GM21619 (cell line): ENCODE data around the gene DYNC1I1.

Experiments used
- ATAC-seq: cut with Tn5 transposase; IDR thresholded peaks from one replicate; pipeline ENCODE4 v1.9.1; 2021; ENCODE audit not compliant: unreplicated experiment

Gene DYNC1I1

DNA sequence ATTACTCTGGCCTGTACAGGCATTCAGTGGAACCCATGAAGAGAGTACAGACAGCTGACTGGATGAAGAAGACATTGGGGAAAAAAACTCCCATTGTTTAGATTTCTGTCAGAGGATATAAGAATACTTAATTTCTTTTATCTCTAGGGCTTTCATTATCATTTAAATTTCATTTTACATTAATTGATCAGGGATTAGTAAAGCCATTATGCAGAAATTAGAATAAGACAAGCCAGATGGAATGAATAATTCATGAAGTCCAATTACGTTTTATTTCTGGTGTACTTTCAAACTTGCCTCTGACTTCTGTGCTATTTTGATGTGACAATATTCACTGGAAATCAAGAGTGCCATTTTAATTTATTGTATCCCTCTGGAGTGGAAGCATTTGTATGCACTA is 302.5 kb downstream of the DYNC1I1 start:
- ATAC-seq: no peak

DNA sequence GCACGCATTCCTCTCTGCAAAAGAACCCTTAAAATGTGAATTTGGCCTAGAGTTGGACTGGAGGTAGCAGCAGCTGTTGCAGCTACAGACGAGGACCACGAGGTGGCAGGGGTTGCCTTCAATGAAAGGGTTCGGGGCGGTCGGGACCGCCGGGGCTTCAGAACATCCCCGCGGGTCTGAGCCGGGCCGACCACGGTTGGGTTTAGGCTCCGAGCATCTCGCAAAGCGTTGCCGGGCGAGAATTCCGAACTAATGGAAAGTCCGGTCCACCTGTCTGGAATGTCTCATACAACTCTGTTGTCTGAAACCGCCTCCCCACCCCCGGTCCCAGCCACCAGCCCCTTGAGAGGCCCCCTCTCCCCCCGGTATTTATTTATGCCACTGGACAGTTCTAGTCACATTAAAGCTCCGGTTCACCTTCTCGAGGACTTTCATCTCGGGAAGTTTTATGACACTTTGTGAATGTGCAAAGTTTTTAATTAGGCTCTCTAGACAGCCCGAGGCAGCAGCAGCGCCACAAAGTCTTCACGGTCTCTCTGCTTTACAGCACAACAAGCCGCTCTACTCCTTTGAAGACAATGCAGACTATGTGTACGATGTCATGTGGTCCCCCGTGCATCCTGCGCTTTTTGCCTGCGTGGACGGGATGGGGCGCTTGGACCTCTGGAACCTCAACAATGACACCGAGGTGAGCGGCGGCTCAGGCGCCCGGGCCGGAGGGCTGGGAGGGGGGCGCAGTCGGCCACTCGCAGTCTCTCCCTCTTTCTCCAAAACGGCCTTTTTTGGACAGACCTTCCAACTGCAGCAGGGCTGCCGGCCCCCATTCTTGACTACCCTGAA is 303.4 kb downstream of the DYNC1I1 start:
- ATAC-seq: peak; percentile 90

DNA sequence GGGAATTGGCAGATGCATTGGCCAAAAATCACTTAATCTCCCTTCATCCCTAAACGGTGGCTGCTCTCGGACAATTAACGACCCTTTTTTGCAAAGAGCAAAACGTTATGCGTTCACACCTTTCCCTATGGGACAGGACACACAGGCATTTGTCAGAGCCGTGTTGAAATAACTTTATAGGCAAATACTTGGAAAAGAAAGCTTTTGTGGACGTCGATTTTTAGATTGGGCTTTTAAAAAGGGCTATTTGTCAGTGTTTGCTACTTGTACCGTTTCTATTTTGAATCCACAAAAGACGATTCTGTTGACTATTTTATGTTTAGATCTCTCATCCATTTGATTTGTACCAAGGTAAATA is 304.0 kb downstream of the DYNC1I1 start:
- ATAC-seq: peak; percentile 14

DNA sequence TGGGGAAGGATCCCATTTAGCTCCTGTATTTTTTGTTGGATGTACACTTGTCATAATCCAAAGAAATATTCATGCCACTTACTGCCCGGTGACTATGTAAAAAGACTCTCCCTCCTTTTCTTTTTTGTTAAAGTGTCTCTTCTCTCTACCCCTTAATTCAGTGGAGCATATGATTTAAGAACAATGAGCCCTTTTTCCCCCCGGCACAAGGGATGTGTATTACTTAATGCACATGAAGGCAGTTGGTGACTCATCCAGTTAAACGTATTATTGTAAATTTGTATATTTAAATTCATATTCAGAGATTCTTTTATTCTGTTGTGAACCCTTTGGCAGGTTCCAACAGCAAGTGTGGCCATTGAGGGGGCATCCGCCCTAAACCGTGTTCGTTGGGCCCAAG is 307.7 kb downstream of the DYNC1I1 start:
- no peak for ATAC-seq

DNA sequence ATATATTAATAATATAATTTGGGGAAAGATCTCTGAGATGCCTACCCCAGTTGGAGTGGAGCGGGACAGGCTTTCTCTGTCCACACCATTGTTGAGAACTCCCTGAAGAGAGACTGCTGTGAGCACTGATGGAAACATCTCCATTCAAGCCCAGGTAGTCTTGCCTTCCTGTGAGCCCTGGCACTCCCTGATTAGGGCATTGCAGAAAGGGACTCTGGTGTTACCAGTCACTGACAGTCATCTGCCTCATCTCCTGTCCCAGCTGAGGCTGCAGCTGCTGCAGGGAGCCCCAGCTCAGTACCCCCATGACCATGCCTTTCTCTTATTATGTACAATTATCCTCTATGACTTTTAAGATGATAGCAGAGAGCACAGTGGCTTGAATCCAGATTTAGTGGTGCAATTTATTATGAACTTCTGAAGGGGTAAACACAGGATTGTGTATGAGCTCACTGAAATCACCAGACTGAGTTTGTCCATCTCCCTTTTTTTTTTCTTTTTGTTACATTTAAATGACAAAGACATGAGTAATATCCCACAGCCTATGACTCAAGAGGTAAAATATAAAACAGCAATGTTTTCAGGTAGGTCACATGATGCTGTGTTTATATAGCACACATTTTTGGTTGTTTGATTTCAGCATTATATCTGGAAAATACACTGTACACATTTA is 312.7 kb downstream of the DYNC1I1 start:
- ATAC-seq: no peak

DNA sequence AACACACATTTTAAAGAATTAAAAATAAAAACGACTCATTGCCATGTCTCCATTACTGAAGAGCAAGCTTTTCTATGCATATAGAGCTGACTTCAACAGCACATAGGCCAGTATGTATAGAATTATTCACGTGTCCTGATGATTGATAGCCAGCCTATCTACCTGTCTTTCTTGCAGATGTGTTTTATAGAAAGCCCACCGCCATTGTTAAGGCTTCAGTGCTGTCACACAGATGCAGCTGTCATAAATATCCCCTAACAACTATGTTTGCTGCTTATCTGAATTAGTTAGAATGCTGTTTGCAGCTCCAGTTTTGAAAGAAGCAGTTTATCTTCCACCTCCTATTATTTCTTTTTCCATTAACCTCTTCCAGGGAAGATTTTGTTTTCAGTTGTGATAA is 313.6 kb downstream of the DYNC1I1 start:
- ATAC-seq: no peak

DNA sequence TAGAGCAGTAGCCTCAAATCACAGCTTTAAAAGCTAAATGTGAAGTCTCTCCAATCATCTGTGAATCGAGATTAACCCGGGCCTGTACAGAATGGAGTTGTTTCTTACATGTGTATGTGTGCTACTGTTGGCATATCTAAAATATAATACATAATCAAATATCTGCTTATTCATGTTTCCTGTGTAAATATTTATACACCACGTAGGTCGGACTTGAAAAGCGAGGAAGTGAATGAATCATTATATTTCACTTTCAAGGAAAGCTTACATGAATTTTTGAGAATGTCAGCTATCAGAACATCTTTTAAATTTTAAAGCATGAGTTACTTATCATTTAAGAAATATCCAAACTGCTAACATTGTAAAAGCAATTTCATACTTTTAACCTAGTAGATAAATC is 316.2 kb downstream of the DYNC1I1 start:
- ATAC-seq: no peak

DNA sequence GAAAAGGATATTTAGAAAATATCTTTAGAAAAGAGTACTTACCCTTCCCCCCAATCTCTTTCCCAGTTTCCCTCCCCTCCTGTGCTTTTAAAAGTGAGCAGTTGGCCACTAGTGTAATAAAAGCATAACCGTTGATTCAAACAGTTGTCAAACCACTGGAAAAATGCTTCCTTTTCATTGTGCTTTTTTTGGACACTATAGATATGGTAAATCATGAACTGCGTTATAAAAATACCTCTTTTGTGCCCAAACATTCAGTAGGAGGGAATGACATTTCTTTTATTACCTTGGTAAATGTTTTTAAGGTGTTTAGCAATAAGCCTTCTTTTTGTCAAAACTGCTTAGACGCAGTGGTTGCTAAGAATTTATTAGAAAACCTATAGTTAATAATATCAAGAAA is 317.2 kb downstream of the DYNC1I1 start:
- no peak for ATAC-seq

DNA sequence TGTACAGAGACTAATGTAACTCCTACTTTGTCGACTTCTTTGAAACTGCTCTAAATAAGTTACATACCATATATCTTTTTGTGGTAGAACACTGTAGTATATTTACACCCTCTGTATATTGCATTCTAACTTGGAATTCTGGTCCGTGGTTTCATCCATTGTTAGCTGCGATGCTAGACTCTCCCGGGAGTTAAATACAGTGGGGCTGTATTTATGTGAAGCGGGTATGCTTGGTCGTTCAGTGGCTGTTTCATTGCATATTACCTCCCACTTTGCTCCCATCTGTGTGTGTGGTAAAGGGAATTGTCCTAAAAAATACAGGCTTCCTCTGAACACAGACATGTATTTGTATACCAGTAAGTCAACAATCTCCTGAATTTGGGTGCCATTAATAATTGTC is 318.4 kb downstream of the DYNC1I1 start:
- no peak for ATAC-seq

DNA sequence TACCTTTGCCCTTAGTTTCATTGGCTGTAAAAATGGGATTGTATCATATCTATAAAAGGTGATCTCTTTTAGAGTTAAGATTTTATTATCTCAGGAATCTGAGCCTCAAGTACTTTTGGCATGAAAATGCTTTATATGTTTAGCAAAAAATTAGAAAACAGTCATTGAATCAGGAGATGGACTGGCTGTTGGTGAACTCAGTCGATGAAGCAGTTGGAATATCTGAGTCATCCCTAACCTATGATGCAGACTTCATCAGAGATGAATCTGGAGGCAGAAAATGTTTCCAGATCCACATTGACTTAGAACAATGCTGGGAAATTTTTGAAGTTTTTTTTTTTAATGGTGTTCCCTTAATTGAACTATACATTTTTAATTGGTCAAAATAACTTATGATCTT is 321.1 kb downstream of the DYNC1I1 start:
- ATAC-seq: no peak

DNA sequence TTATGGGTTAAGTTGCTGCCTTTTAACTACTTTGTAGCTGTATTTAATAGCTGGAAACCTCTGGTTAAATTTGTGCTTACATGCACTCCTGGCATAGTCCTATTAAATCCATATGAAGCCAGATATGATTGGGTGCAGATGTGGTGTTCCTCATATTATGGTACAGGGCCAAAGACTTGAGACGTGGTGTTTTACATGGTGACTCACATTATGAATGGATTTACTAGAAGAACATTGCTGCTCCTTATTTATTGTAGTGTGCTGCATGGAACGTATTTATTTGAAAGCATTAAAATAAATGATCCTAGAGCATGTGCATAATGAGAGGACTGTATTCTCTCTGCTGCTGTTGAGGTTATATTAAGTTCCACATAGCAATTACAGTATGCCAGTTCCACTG is 325.5 kb downstream of the DYNC1I1 start:
- ATAC-seq: no peak

DNA sequence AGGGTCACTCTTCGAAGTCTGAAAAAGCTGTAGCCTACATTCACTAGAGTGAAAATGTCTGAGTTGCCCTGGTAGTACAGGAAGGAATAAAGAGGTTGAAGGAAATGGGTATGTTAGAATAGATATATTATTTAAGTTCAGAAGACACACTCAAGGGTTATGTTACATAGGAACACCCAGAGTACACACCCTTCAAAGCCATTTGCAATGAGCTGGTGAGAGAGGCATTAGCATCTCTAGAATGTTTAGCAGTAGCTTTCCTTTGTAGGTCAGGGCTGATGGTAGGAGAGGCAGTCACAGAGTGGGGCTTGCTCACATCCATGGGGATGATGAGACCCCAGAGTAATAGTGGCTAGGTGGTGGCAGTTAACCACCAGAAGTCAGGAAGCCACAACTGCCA is 328.4 kb downstream of the DYNC1I1 start:
- ATAC-seq: no peak

DNA sequence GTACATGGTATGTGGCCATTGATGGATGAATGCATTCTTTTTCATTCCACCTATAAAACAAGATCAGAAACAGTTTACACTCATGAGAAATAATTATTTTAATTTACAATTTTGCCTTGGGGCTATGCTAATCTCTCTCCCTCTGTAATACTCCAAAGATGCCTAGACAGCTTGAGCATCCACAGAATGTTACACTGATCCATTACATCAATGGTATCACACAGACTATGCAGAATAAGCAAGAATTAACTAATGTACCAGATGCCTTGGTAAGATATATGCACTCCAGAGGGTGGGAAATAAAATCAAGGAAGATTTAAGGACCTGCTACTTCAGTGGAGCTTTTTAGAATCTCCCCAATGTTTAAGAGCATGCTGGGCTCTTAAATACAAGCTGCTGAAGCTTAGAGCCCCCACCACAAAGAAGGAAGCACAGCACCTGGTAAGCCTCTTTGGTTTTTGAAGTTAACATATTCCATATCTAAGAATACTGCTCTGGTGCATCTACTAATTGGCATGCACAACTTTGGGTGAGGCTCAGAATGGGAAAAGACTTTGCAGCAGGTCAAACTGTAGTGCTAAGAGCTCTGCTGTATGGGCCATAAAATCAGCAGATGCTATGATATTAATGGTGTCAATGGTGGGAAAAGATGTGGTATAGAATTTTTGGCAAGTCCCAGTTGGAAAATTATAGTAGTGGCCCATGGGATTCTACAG is 329.9 kb downstream of the DYNC1I1 start:
- ATAC-seq: no peak

DNA sequence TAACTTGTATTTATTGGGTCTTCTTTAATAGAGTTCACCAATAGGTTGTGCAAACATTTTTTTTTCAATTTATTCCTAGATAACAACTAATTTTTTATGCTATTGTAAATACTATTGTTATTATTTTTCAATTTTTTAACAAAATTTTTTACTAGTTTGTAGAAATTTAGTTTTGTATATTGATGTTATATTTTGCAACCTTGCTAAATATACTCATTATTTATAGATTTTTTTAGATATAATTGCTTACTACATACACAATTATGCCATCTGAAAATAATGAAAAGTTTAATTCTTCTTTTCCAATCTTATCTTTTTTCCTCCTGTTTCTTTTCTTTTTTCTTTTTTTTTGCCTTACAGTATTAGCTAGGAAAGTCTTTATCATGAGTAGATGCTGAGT is 332.6 kb downstream of the DYNC1I1 start:
- no peak for ATAC-seq

DNA sequence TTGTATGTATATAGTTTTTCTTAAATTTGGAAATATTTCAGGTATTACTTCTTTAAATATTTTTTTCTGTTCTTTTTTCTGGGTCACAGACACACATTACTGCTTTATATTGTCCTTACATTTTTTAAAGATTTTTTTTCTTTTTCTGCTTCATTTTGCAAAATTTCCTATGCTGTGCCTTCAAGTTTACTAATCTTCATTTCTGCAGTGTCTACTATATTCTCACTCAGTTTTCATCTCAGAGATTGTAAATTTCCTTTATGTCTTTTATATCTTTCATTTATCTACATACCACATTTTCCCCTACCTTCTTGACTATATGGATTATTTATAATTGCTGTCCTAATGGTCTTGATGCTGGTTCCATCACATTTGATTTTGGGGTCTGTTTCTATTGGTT is 339.1 kb downstream of the DYNC1I1 start:
- ATAC-seq: no peak

DNA sequence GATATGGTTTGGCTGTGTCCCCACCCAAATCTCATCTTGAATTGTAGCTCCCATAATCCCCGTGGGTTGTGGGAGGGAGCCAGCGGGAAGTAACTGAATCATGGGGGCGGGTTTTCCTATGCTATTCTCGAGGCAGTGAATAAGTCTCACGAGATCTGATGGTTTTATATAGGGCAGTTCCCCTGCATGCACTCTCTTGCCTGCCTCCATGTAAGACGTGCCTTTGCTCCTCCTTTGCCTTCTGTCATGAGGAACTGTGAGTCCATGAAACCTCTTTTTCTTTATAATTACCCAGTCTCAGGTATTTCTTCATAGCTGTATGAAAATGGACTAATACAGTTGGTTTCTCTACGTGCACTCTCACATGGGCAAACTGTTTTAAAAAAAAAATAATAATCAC is 341.8 kb downstream of the DYNC1I1 start:
- ATAC-seq: no peak

DNA sequence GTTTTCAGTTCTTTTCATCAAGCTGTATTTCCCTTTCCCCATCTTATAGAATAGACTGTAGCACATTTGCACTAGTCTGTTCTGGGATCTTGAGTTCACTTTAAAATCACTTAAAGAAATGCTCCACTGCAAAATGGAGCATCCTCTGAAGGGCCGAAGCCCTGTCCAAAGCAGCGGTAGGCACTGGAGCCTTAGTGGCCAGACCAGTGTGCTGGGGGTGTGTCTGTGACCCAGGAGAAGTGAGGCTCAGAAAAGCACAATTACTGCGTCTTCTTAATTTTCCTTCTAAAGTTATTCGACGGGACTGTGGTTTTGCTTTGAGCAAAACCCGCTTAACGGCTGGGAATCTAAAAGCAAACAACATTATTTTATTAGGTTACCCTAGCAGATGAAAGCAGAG is 343.8 kb downstream of the DYNC1I1 start:
- no peak for ATAC-seq

DNA sequence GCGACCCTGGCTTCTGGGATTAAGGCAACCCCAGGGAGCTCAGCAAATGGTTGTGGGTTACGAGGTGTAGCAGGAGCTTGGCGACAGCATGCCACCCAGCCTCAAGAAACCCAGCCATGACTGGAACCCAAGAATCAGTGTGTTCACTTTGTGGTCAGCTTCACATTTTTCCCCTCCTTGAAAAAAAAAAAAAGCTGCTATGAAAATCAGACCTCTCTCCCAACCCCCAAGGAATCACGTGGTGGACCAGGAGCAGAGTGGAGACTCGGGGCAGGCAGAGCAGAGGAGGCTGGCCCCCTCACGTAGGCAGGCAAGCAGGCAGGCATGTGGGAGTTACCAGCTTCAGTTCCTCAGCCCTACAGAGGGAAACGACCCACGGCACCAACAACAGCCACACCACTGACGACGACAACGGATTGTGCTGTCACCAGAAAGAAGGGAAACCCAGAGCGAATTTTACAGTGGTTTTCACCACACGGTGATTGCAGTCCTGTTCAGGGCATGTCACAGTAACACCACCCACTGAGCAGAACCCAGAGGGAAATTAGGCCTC is 346.2 kb downstream of the DYNC1I1 start:
- no peak for ATAC-seq

DNA sequence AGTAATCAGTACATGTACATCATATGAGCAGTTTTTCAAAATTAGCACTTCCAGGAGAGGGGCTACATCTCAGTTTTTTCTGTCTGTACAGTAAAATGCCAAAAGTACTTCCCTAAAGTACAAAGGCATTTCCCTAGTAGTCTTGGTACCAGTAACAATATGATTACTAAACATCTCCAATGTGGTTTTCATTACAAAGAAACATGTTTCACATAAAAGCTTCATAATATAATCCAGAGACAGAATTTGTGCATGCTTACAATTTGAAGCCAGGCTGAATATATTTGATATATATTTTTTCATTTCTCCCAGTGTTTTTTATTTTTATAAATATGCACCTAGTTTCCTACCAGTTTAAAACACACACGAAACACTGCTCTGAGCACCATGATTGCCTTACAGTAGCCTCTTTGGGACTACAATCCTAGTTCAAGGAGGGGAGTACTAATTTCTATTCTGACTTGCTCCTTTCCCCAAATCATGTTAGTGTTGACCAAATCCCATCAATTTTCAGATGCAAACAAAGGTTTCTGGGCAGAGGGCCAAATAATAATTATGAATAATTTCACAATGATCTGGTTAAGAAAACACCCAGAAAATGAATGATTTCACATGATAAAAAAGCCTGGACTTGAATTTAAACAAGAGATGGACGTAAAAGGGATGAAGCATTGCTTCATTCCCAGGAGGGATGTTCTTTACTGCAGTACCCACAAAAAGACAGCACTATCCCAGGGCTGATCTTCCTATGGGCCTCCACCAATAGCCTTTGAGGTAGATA is 348.3 kb downstream of the DYNC1I1 start:
- no peak for ATAC-seq

DNA sequence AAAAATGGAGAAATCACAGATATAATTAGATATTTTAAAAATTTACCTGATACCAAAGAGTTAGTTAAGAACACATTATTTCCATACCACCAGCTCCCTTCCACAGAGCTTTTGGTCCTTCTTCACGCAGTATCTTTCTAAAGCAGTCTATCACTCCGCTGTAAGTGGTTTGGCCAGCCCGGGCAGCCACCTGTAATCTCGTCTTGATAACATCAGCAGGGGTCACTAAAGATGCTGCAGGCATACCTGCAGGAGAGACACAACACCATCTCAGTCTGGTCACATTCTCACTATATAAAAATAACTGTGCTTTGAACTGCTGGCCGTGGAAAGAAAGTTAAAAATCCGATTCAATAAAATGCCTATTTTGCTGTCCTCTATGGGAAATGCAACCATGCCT is 349.4 kb downstream of the DYNC1I1 start:
- ATAC-seq: no peak

DNA sequence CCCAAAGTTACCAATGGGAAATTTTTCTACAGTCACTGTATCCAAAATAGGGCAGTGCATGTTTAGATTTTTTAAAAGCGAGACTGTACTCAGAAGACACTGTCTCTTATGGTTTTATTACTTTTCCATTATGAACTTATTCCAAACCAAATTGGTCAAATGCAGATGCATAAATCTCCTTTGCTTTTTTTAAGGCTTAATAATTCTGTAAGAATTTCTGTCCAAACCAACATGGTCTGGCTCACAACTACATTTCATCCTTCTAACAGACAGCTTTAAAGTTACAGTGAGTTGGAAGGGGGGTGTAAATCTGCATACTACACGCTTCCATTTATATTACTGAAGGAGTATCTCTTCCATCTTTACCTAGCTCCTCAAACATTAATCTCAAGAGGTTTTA is 350.4 kb downstream of the DYNC1I1 start:
- no peak for ATAC-seq
